G401 (cell line): ENCODE results near the gene PIEZO2. TPM values are rescaled to one million over a fixed set of nuclear protein-coding genes. Genes with fewer than 3 reads are reported as not detected.

ENCODE experiments used
- DNase-seq: peaks from one replicate; pipeline ENCODE4 v3.0.0-alpha.2; 2015; ENCODE audit warnings: low spot score
- in situ Hi-C: cut with HindIII; loops from 2 replicates; pipeline ENCODE4 v1.10.0; 2016; ENCODE audit warnings: low sequenced_read_pairs, mixed read lengths
- total RNA-seq: library from RNA; depleted of rRNA; stranded (reverse); fragments of >200 nt; shearing (Covaris generic); gene quantifications from 2 replicates; pipeline ENCODE4 v1.2.3, GENCODE V29; 2014

The PIEZO2 gene
- total RNA-seq, 1 experiment from 2014 or later, result not detected

DNA sequence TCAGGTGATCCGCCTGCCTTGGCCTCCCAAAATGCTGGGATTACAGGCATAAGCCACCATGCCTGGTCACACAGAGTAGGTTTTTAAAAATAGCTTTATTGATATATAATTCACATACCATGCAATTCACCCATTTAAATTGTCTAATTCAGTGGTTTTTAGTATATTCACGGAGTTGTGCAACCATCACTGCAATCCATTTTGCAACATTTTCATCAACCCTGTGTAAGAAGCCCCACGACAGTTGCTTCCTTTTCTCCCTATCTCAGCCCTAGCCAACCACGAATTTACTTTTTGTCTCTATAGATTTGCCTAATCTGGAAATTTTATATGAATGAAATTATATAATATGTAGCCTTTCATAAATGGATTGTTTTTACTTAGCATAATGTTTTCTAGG is 357.2 kb downstream of the PIEZO2 start:
- no peak for DNase-seq
- in situ Hi-C loops, result no loop called here

DNA sequence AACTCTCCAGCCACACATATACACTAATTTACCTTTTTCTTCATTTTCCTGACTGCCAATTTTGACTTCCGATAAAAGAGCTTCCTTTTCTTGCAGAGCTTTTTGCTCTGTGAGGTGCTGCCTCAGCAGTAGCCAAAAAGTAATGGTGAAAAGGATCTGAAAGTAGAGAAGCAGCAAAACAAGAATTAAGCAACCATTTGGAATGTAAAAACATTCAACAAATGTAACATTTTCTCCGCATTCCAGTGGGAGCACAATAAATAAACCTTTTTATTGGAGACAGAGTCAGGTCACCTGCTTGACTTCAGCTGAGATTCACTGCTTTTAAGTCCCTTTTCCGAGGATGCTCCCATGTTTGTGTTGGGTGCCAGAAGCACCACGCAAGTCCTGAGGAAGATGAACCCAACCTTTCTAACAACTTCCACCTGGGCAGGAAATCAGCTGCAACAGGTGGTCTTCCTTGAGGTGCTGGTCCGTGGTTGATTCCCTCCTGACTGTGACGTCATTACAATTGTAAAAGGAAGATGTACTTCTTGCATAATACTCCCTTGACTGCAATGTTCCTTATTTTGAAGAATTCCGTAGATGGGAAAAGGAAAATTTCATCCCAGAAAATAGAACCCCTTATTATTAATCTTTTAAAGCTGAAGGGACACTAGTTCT is 358.1 kb downstream of the PIEZO2 start:
- in situ Hi-C loops, result no loop called here
- no peak for DNase-seq

DNA sequence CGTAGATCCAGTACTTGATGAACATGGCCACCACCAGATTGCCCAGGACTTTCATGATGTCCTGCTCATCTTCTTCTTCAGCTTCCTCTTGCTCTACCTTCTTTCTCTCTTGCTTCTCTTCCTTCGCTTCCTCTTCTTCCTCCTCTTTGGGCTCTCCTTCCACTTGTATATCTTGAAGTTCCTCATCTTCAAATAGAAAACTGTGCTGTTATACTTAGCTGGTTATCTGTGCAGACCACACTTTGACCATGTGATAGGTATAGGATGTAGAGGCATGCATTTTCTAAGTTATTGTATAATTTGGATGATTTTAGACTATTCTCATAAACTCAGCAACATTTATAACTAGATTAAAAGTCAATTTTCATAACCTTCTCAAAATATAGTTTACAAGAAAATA is 360.2 kb downstream of the PIEZO2 start:
- no peak for DNase-seq
- in situ Hi-C loops, result no loop called here

DNA sequence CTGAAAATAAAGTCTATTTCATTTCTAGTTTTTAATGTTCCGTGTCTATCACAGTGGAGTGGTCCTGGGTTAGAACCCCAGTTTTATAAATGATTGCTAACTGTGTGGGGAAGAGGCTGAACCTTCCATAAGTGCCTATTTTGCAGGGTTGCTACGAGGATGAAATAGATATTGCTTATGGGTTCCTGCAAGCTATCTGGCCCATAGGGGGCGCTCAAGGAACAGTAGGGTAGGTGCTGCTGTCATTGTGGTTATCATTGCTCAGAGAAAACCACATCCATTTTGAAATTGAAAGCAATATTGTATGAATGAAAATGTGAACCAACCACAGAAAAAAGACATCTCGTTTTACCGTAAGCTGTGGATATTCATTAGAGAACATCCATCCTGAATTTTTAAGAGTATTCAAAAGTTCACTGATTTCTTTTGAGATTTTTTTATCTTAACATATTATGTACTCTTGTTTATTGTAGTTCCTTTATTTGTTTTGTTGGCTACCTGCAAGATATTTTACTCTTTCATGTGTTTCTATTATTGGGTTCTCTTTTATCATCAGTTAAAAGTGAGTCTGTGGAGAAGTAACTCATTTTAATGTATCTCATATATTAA is 362.0 kb downstream of the PIEZO2 start:
- peak; percentile 23 for DNase-seq
- in situ Hi-C loops, result no loop called here

DNA sequence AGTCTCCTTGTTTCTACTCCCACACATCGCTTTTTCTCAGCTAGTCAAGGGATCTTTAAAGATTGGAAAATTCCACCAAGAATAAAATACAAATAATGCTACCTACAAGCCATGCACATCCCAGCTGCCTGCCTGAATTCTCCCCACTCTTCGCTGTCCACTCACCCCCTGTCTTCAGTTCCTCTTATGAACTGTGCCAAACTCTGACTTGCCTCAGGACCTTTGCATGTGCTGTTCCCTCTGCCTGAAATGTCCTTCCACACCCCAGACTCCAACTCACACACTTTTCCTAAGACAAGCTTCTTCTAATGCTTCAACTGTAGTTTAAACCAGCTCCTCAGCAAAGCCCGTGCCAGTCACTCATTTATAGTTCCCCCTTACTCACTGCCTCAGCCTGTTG is 363.6 kb downstream of the PIEZO2 start:
- in situ Hi-C loops, result no loop called here
- no peak for DNase-seq

DNA sequence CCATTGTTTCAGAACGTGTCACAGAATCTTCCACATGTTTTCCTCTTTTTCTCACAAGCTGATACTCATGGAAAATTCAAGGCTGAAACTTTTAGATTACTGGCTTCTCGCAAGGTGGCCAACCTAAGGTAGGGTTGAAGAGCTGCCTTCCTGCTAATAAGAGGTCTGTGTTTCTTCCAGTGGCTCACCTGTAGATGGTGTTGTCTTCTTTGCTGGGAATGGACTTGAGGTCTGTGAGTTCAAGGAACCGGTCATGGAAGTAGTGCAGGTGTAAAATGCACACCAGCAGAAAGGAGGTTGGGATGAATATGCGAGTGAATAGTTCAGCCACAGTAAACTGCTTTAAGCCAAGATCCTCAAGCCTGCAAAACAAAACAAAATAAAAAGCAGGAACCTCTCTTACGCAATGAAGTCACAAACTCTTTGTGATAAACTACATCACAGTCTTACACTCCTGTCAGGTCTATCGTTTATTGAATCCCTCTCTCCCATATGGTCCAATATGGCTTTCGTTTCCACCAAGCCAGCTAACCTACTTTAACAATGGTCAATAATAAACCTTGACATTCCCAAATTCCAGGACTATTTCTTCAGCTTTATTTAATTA is 364.7 kb downstream of the PIEZO2 start:
- in situ Hi-C loops, result no loop called here
- DNase-seq, result no peak

DNA sequence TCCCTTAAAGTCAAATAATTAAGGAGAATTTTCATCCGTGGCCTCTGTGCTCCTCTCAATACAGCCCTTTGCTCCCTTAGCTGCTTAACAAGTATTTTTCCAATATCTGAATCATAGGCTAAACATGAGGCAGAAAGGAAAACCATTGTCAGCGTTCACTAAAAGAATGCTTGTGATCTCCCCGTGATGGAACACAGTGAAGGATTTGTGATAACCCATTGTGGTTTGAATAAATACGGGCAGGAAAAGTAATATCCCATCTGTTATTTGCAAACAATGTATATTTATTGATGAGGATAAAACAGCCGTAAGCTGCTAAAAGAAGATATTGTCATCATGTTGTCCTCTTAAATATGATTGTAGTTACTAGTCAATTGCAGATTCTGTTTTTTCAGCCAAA is 365.4 kb downstream of the PIEZO2 start:
- DNase-seq, result no peak
- in situ Hi-C loops, result no loop called here

DNA sequence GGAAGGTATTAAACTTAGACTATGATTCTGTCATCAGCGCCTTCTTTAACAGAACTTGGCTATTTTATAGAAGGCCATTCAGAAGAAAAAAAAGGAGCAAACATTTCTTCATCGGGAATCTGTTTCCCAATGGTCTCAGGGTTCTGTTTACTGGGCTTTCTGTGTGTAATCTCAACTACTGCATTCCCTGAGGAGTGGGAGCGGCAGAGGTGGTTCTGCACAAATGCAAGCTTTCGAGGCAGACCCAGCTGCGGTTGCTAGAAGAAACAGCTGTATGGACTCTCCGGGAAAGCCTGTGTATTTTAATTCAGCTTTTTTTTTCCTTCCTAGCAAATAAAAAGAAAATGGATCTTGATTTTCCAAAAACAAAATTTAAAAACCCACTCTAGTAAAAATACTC is 372.9 kb downstream of the PIEZO2 start:
- in situ Hi-C loops, result no loop called here
- no peak for DNase-seq

DNA sequence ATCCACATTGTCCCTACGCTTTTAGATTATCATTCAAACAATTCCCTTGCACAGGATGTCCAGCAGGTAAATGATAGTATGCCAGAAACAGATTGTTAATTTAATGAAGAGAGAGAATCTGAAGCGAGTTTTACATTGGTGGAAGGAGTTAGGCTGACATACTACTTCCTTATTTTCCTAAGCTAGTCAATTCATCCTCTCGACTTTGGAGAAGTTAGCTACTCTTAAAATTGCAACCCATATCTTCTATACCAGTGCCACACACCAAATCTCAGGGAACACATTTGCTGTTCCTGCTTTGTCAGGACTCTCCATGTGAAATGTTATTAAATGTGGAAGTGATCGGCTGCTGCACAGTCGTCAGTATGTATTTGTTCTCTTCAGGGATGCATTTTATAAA is 374.3 kb downstream of the PIEZO2 start:
- in situ Hi-C loops, result no loop called here
- DNase-seq, result no peak

DNA sequence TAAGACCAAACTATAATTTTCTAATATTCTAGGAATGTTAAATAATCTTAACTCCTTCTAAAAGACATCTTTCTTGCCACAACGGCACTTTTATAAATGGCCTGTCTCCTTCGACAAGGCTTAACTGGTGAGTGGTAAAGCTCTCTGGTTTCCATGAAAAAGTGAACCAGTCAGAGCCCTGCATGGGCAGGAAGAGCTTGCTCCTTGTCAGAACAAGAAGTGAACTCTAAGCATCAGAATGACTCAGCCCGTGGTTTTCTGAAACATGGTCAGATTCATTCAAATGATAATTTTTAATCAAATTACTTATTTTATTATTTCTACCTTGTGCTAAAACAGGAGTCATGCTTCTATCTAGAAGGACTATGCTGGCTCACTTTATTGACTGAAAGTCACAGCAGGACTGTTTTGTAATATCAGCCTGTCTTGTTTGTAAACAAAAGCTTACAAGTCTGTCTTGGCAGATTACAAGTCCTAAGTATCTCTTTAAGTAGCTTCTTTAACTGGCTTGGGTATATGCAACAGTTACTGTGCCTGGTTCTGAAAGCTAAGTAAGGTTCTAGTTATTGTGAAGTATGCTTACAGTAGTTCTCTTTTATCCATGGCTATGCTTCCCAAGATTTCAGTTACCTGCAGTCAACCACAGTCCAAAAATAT is 378.2 kb downstream of the PIEZO2 start:
- in situ Hi-C loops, result no loop called here
- no peak for DNase-seq

DNA sequence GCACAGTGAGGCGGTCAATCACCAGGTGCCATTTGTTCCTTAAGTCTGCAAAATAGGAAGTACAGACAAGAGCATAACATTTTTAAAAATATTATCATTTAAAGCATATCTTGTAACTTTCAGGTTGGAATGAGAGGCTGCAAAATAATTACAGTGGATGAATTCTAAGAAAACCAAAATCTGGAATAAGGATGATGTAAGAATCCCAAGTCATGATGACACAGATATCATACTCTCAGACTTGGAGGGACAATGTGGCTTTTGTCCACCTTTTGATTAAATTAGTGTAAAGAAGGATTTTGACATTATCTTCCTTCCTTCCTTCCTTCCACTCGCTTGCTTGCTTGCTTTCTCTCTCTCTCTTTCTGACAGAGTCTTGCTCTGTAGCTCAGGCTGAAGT is 379.1 kb downstream of the PIEZO2 start:
- no peak for DNase-seq
- in situ Hi-C loops, result no loop called here

DNA sequence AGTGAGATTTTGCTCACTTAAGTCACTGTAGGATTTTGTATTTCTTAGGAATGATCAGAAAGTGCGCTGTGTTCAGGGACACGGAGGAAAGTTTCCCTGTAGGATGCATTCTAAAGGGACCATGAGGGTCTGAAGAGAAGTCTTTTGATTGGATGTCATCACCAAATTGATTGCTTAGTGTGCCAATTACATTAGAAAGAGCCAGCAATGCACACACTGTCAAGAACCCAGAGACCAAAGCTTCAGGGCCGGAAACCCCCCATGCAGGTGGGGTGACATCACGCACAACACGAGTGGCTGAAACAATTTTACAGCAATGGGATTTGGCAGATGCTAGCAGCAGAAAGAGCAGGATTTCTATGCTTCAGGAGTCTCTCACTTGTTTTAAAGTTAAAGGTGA is 381.1 kb downstream of the PIEZO2 start:
- in situ Hi-C loops, result no loop called here
- no peak for DNase-seq

DNA sequence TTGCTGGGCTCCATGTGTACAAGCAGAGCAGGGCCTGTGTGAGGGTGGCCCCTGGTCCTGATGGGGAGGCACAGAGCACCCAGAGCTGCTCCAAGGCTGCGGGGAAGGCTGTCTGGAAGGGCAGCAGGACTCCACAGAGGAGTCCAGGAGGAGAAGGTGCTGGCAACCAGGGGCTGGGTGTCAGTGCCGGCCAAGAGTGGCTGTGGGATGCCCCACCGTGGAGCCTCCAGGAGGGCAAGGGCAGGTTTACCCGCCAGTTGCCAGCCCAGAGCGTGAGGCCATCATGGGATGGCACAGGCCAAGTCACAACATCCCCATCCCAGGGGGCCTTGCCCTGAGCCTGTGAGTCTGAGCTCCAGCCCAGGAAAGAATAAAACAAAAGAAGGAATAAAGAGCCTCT is 381.7 kb downstream of the PIEZO2 start:
- in situ Hi-C loops, result no loop called here

DNA sequence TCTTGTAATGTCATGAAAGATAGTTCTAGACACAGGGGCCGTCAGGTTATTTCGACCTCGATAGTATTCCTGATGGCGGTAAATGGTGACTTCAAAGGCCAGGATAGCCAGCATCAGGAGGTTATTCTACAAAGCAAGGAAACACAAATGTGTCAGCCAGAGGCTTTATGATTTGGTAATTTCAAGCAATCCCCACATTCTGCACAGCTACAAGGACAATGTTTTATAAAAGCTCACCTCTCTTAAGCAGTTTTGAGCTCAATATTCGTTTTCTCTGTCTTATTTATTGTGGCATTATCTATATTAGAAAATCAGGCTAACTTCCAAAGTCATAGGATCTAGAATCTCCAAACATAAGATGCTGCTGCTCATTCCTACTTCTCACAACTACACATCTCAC is 388.4 kb downstream of the PIEZO2 start:
- in situ Hi-C loops, result no loop called here
- no peak for DNase-seq

More for the DNA sequence above, 381.7 kb downstream of the PIEZO2 start:
- no peak for DNase-seq

DNA sequence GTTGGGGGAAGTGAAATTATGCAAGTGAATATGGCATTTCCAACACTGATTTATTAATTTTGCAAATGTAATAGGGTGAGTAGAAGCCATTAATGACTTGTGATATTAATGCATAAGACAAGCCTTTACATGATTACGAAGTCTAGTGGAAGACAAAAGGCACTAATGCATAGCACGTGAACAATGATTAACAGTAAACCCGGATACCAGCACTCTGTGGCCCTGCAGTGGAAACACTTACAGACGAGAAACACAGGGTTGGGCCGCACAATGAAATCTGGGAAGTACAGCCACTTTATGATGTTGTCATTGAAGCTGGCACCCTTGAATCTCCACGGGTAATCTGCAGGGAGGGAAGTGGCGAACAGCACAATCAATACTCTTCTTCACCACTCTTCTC is 390.1 kb downstream of the PIEZO2 start:
- in situ Hi-C loops, result no loop called here

DNA sequence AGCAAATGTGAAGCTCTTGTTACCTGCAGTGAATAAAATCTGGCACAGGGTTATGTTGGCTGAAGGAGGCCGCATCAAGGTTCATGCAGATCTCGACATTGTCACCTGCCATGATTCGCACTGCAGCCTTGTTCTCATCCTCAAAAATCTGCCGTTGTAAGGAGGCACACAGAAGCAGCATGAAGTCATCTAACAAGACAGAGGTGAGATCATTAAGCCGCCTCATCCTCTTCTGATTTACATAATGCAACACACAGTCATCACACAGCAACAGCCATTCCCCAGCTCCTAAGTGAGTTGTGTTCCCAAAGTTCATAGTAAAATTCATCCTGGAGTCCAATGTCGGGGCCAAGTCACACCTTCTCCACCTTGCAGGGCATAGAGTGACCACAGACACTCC is 391.4 kb downstream of the PIEZO2 start:
- in situ Hi-C loops, result no loop called here
- DNase-seq, result no peak

More for the DNA sequence above, 390.1 kb downstream of the PIEZO2 start:
- no peak for DNase-seq

DNA sequence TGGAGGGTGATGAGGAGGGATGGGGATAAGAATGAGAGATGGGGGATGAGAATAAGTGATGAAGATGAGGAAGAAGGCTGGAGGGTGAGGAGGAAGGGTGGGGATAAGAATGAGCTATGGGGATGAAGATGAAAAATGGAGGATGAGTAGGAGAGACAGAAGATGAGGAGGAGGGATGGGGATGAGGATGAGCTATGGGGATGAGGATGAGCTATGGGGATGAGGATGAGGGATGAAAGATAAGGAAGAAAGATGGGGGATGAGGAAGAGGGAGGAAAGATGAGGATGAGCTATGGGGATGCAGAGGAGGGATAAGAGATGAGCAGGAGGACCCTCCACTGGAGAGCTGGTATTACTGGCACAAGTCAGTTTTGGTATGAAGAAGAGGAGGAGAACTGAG is 392.0 kb downstream of the PIEZO2 start:
- no peak for DNase-seq
- in situ Hi-C loops, result no loop called here

DNA sequence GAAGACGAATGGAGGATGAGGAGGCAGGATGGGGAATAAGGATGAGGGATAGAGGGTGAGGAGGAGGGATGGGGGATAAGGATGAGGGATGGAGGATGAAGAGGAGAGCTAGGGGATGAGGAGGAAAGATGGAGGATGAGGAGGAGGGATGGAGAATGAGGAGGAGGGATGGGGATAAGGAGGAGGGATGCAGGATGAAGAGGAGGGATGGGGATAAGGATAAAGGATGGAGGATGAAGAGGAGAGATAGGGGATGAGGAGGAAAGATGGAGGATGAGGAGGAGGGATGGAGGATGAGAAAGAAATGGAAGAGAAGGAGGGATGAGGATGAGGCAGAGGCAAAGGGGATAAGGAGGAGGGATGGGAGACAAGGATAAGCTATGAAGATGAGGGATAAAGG is 393.5 kb downstream of the PIEZO2 start:
- in situ Hi-C loops, result no loop called here
- no peak for DNase-seq

DNA sequence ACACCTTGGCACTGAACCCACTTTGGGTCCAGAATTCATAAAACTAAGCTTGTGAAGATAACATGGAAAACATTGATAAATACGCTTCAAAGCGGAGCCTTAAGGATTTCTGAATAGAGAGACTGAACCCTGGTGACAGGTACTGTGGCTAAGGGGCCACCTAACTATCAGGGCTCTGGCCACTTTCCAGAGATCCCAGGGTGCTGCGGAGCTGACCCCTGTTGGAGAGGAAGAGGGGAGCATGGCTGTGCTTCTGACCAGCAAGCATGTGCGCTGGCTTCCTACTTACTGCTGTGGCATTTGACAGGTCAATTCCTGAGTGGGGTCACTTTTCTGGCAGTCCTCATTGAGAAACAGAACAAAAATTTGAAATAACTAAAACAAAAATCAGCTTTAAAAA is 395.2 kb downstream of the PIEZO2 start:
- in situ Hi-C loops, result no loop called here
- no peak for DNase-seq

DNA sequence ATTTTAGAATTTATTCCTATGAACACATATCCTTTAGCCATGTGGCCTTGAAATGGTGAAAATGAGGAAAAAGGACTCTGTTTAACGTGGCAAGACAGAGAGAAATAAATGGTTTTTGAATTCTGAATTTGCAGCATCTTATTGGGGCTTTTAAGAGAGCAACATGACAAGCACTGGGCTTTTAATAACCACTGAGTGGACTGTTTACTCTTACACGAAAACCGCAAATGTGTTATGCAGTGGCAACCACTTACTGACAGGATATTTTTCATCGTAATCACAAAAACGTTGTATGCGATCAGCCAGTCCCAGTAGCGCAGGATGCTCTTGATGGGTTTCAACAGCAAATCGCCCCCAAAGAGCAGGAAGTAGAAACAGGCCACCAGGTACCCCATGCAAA is 397.0 kb downstream of the PIEZO2 start:
- DNase-seq, result no peak
- in situ Hi-C loops, result no loop called here
